NT2/D1 (cell line): ENCODE results near the gene ADAMTS2.

Experiments used
- DNase-seq: peaks from one replicate; pipeline ENCODE4 v3.0.0-alpha.2; 2011; ENCODE audit warnings: low read depth, low spot score
- H3K27me3 ChIP-seq: 2 replicates; pipeline ENCODE4 v1.6.0; 2011; ENCODE audit warnings: mild to moderate bottlenecking; ENCODE audit not compliant: insufficient read length, insufficient read depth
- H3K36me3 ChIP-seq: 2 replicates; pipeline ENCODE4 v1.6.1; 2011; ENCODE audit warnings: mild to moderate bottlenecking, low read length, mixed read lengths; ENCODE audit not compliant: insufficient read depth, insufficient read length
- H3K4me1 ChIP-seq: 2 replicates; pipeline ENCODE4 v1.5.1; 2011; ENCODE audit not compliant: insufficient read depth, insufficient read length
- H3K4me3 ChIP-seq: 2 replicates; pipeline ENCODE4 v1.5.1; 2011; ENCODE audit warnings: low read depth; ENCODE audit not compliant: insufficient read length
- H3K9ac ChIP-seq: 2 replicates; pipeline ENCODE4 v1.6.0; 2011; ENCODE audit warnings: low read depth; ENCODE audit not compliant: insufficient read length
- H3K9me3 ChIP-seq: 2 replicates; pipeline ENCODE4 v1.5.1; 2011; ENCODE audit warnings: mild to moderate bottlenecking, low read length; ENCODE audit not compliant: insufficient read depth
- SUZ12 ChIP-seq: IDR thresholded peaks from 2 replicates; pipeline ENCODE4 v1.6.1; 2011; ENCODE audit not compliant: insufficient read length, insufficient read depth; ENCODE audit errors: extremely low read depth
- YY1 ChIP-seq: IDR thresholded peaks from 2 replicates; pipeline ENCODE4 v1.6.1; 2011; ENCODE audit not compliant: insufficient read length, insufficient read depth
- ZNF274 ChIP-seq: IDR thresholded peaks from 2 replicates; pipeline ENCODE4 v1.6.1; 2011; ENCODE audit warnings: mild to moderate bottlenecking, low read depth, low read length

Gene ADAMTS2

GRCh38 chr5:179321206-179321987 is 23.9 kb downstream of the ADAMTS2 start:
- Histone ChIP-seq H3K9ac (no peak overlapping the region), H3K4me1 (peaks cover 23% of the 10 kb centered on the region), H3K36me3 (no peaks in the 10 kb centered on the region), H3K9me3 (no peaks in the 10 kb centered on the region; the same call in 1 of the 2 replicates), H3K27me3 (no peaks in the 10 kb centered on the region), H3K4me3 (no peak overlapping the region)
- TF ChIP-seq SUZ12 (no peak), YY1 (no peak), ZNF274 (no peak)
- DNase-seq = no peak

- no peak for DNase-seq
- no peaks in the 10 kb centered on the region; the same call in 1 of the 2 replicates for H3K9me3 ChIP-seq
- H3K4me1 ChIP-seq = peaks cover 18% of the 10 kb centered on the region
- no peaks in the 10 kb centered on the region for H3K36me3 ChIP-seq
- H3K9ac ChIP-seq = peak overlapping the region; percentile 9
- H3K4me3 ChIP-seq = no peak overlapping the region
- TF ChIP-seq YY1 (no peak), SUZ12 (no peak), ZNF274 (no peak)
- H3K27me3 ChIP-seq = no peaks in the 10 kb centered on the region
These were observed 25.4 kb downstream of the ADAMTS2 start for GRCh38 chr5:179319741-179320281.

- TF ChIP-seq ZNF274 (no peak), SUZ12 (no peak), YY1 (no peak)
- Histone ChIP-seq H3K9me3 (no peaks in the 10 kb centered on the region; the same call in 1 of the 2 replicates), H3K9ac (no peak overlapping the region), H3K4me3 (no peak overlapping the region), H3K36me3 (no peaks in the 10 kb centered on the region), H3K27me3 (no peaks in the 10 kb centered on the region), H3K4me1 (peaks cover 18% of the 10 kb centered on the region)
- DNase-seq = no peak
These were observed 26.1 kb downstream of the ADAMTS2 start for GRCh38 chr5:179319123-179319522.

GRCh38 chr5:179318221-179318955 is 26.9 kb downstream of the ADAMTS2 start:
- TF ChIP-seq ZNF274 (no peak), SUZ12 (no peak), YY1 (no peak)
- no peaks in the 10 kb centered on the region for H3K36me3 ChIP-seq
- H3K9ac ChIP-seq = no peak overlapping the region
- H3K4me3 ChIP-seq = no peak overlapping the region
- H3K27me3 ChIP-seq = no peaks in the 10 kb centered on the region
- no peaks in the 10 kb centered on the region; the same call in 1 of the 2 replicates for H3K9me3 ChIP-seq
- peaks cover 18% of the 10 kb centered on the region for H3K4me1 ChIP-seq
- no peak for DNase-seq

GRCh38 chr5:179317411-179318220 is 27.6 kb downstream of the ADAMTS2 start:
- no peaks in the 10 kb centered on the region for H3K27me3 ChIP-seq
- H3K9me3 ChIP-seq = no peaks in the 10 kb centered on the region; the same call in 1 of the 2 replicates
- peaks cover 18% of the 10 kb centered on the region for H3K4me1 ChIP-seq
- no peak for TF ChIP-seq YY1
- H3K4me3 ChIP-seq = no peak overlapping the region
- no peaks in the 10 kb centered on the region for H3K36me3 ChIP-seq
- no peak overlapping the region for H3K9ac ChIP-seq
- DNase-seq = no peak

- DNase-seq = no peak
- H3K9ac ChIP-seq = no peak overlapping the region
- no peaks in the 10 kb centered on the region for H3K27me3 ChIP-seq
- TF ChIP-seq ZNF274 = no peak
- TF ChIP-seq SUZ12 = no peak
- TF ChIP-seq YY1 = no peak
- H3K4me1 ChIP-seq = peaks cover 16% of the 10 kb centered on the region
- no peaks in the 10 kb centered on the region for H3K36me3 ChIP-seq
- no peaks in the 10 kb centered on the region; the same call in 1 of the 2 replicates for H3K9me3 ChIP-seq
- no peak overlapping the region for H3K4me3 ChIP-seq
These were observed 28.3 kb downstream of the ADAMTS2 start for GRCh38 chr5:179316982-179317381.

- no peaks in the 10 kb centered on the region; the same call in 1 of the 2 replicates for H3K9me3 ChIP-seq
- TF ChIP-seq YY1 (no peak), SUZ12 (no peak), ZNF274 (no peak)
- H3K9ac ChIP-seq = no peak overlapping the region
- H3K36me3 ChIP-seq = no peaks in the 10 kb centered on the region
- no peak overlapping the region for H3K4me3 ChIP-seq
- peaks cover 16% of the 10 kb centered on the region for H3K4me1 ChIP-seq
- DNase-seq = no peak
- H3K27me3 ChIP-seq = no peaks in the 10 kb centered on the region
These were observed 29.1 kb downstream of the ADAMTS2 start for GRCh38 chr5:179316111-179316551.
